ENCODE data around the gene MEMO1.

MEMO1 gene

DNA sequence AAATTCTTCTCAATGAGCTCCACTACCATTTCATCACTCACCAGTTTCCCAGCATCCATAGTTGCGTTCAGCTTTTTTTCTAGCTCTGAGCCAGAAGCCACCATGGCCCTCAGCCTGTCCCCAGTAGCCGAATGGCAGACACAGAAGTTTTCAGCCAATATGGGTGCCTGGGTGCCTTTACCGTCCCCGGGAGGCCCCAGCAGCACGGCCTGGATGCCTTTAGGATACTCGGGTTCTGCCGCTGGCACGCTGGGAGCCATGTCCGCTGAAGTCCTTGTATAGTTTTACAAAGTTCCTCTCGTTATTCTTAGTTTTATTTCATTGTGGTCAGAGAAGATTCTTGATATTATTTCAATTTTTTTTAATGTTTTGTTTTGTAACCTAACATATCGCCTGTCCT is 187.2 kb downstream of the MEMO1 start:
- no peak for DNase-seq (ENCODE audit: low read depth)

DNA sequence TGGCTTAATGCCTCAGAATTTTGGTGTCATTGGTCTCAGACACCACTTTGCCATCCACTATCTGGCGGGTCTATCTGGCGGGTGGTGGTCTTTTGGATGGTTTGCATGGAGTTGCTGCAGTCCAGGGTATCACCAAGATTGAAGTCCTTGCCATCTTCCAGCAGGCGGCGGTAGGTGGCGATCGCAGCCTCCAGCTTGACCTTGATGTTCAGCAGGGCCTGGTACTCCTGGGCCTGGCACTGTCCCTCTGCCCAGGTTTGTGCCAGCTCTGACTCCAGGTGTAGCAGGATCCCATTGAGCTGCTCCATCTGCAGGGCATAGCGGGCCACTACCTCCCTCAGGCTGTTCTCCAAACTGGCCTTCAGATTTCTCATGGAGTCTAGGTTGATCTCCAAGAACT is 188.2 kb downstream of the MEMO1 start:
- DNase-seq (ENCODE audit: low read depth), result no peak
